ENCODE data around the gene GALNT12. TPM values are rescaled to one million over a fixed set of nuclear protein-coding genes. Genes with fewer than 3 reads are reported as not detected.

GALNT12 gene
- polyA plus RNA-seq, 1 donor (not counting 4 experiments of a cell fraction or from before 2014, with no cell fraction given): 1.8 TPM

GRCh38 chr9:98852961-98853360, 45.5 kb downstream of the GALNT12 start:
- H3K36me3 ChIP-seq (ENCODE audit: control insufficient read depth in 2 of 2, extremely low read depth in 1 of 2, insufficient read depth in 2 of 2, low read length in 2 of 2): no peaks in the 10 kb centered on the region
- dilution Hi-C loops (cut with MboI; ENCODE audit: extremely low pct_ligation_motif_present, low sequenced_read_pairs): no loop called here
- H3K27ac ChIP-seq (ENCODE audit: control insufficient read depth, insufficient read depth, low read length): no peak overlapping the region
- no peak overlapping the region for H3K4me3 ChIP-seq (ENCODE audit: control insufficient read depth in 2 of 3, extremely low read depth in 1 of 3, insufficient read depth in 2 of 3, low read depth in 1 of 3, low read length in 3 of 3)
- no peak overlapping the region for H2AFZ ChIP-seq (ENCODE audit: control insufficient read depth, low read length)
- TF ChIP-seq EZH2 (IDR thresholded peaks at IDR 0.05; ENCODE audit: low read length): no peak
- TF ChIP-seq CTCF (optimal IDR thresholded peaks at IDR 0.05 in 1 of 3, IDR thresholded peaks at IDR 0.05 in 1 of 3, conservative IDR thresholded peaks at IDR 0.05 in 1 of 3; ENCODE audit: extremely low read depth in 1 of 3, insufficient read depth in 2 of 3, low read length in 3 of 3): no peak
- H3K9me1 ChIP-seq (ENCODE audit: control insufficient read depth, extremely low read depth, insufficient read depth, low read length): no peaks in the 10 kb centered on the region
- H3K79me2 ChIP-seq (ENCODE audit: control insufficient read depth, insufficient read depth, low read length): no peaks in the 10 kb centered on the region
- DNase-seq (ENCODE audit: low read depth, low spot score) (no peak), FAIRE-seq (no peak)
- no peaks in the 10 kb centered on the region for H3K27me3 ChIP-seq (ENCODE audit: control insufficient read depth, extremely low read depth, insufficient read depth, low read length)
- H3K9me3 ChIP-seq (ENCODE audit: control insufficient read depth, low read depth, low read length): no peaks in the 10 kb centered on the region
- H3K9ac ChIP-seq (ENCODE audit: control insufficient read depth, extremely low read depth, insufficient read depth, low read length): no peak overlapping the region
- H3K4me2 ChIP-seq (ENCODE audit: control insufficient read depth, extremely low read depth, insufficient read depth, low read depth, low read length): no peak overlapping the region
- H4K20me1 ChIP-seq (ENCODE audit: control insufficient read depth, extremely low read depth, insufficient read depth, low read length): no peaks in the 10 kb centered on the region
- peaks cover 15% of the 10 kb centered on the region for H3K4me1 ChIP-seq (ENCODE audit: control insufficient read depth, extremely low read depth, insufficient read depth, low read length)

- Histone ChIP-seq H4K20me1 (ENCODE audit: control insufficient read depth, extremely low read depth, insufficient read depth, low read length) (no peaks in the 10 kb centered on the region), H2AFZ (ENCODE audit: control insufficient read depth, low read length) (no peak overlapping the region), H3K9ac (ENCODE audit: control insufficient read depth, extremely low read depth, insufficient read depth, low read length) (no peak overlapping the region), H3K4me3 (ENCODE audit: control insufficient read depth in 2 of 3, extremely low read depth in 1 of 3, insufficient read depth in 2 of 3, low read depth in 1 of 3, low read length in 3 of 3) (no peak overlapping the region), H3K4me1 (ENCODE audit: control insufficient read depth, extremely low read depth, insufficient read depth, low read length) (peaks cover 12% of the 10 kb centered on the region), H3K27ac (ENCODE audit: control insufficient read depth, insufficient read depth, low read length) (no peak overlapping the region), H3K9me1 (ENCODE audit: control insufficient read depth, extremely low read depth, insufficient read depth, low read length) (no peaks in the 10 kb centered on the region), H3K4me2 (ENCODE audit: control insufficient read depth, extremely low read depth, insufficient read depth, low read depth, low read length) (no peak overlapping the region), H3K27me3 (ENCODE audit: control insufficient read depth, extremely low read depth, insufficient read depth, low read length) (no peaks in the 10 kb centered on the region), H3K36me3 (ENCODE audit: control insufficient read depth in 2 of 2, extremely low read depth in 1 of 2, insufficient read depth in 2 of 2, low read length in 2 of 2) (no peaks in the 10 kb centered on the region), H3K9me3 (ENCODE audit: control insufficient read depth, low read depth, low read length) (no peaks in the 10 kb centered on the region), H3K79me2 (ENCODE audit: control insufficient read depth, insufficient read depth, low read length) (no peaks in the 10 kb centered on the region)
- no peak for DNase-seq (ENCODE audit: low read depth, low spot score)
- no peak for FAIRE-seq
- dilution Hi-C loops (cut with MboI; ENCODE audit: extremely low pct_ligation_motif_present, low sequenced_read_pairs): no loop called here
- TF ChIP-seq CTCF (optimal IDR thresholded peaks at IDR 0.05 in 1 of 3, IDR thresholded peaks at IDR 0.05 in 1 of 3, conservative IDR thresholded peaks at IDR 0.05 in 1 of 3; ENCODE audit: extremely low read depth in 1 of 3, insufficient read depth in 2 of 3, low read length in 3 of 3): no peak
- TF ChIP-seq EZH2 (IDR thresholded peaks at IDR 0.05; ENCODE audit: low read length): no peak
Observed at GRCh38 chr9:98854266-98854665, 46.8 kb downstream of the GALNT12 start.
